Retinal pigment epithelial cell (primary cell): Measurements from ENCODE around the gene SARNP.

Experiments
- DNase-seq: peaks from one replicate; pipeline ENCODE4 v3.0.0-alpha.2; 2010; ENCODE audit warnings: low read depth
- H3K4me3 ChIP-seq: 2 replicates; pipeline ENCODE4 v1.5.1; 2011; ENCODE audit warnings: mild to moderate bottlenecking, low read length, control low read depth, moderate library complexity
- CTCF ChIP-seq: conservative IDR thresholded peaks from 2 replicates; pipeline ENCODE4 v1.5.1; 2011; ENCODE audit warnings: low read depth, low read length, control low read depth, inconsistent platforms

SARNP gene

GRCh38 chr12:55728186-55728938 lies 89.2 kb downstream of the SARNP start:
- peak overlapping the region; percentile 92 for H3K4me3 ChIP-seq
- DNase-seq: no peak
- no peak for TF ChIP-seq CTCF

- no peak for DNase-seq
- TF ChIP-seq CTCF: no peak
- H3K4me3 ChIP-seq: peak overlapping the region; percentile 92
Observed at GRCh38 chr12:55727643-55728185, 89.8 kb downstream of the SARNP start.

GRCh38 chr12:55726971-55727370 lies 90.6 kb downstream of the SARNP start:
- no peak for DNase-seq
- no peak for TF ChIP-seq CTCF
- H3K4me3 ChIP-seq: peak overlapping the region; percentile 92

GRCh38 chr12:55725556-55725955 lies 92.0 kb downstream of the SARNP start:
- no peak for DNase-seq
- no peak for TF ChIP-seq CTCF
- H3K4me3 ChIP-seq: peak overlapping the region; percentile 92

GRCh38 chr12:55724940-55725309 lies 92.6 kb downstream of the SARNP start:
- DNase-seq: no peak
- TF ChIP-seq CTCF: no peak
- H3K4me3 ChIP-seq: peak overlapping the region; percentile 3

- TF ChIP-seq CTCF: peak; percentile 83
- DNase-seq: no peak
- H3K4me3 ChIP-seq: no peak overlapping the region
Observed at GRCh38 chr12:55724226-55724939, 93.1 kb downstream of the SARNP start.
